Epidermal melanocyte (primary cell): Measurements from ENCODE around the gene ZNF646.

Source experiments
- DNase-seq: peaks from one replicate; pipeline ENCODE4 v3.0.0; 2011; ENCODE audit warnings: low spot score; ENCODE audit not compliant: insufficient read length

ZNF646 gene

DNA sequence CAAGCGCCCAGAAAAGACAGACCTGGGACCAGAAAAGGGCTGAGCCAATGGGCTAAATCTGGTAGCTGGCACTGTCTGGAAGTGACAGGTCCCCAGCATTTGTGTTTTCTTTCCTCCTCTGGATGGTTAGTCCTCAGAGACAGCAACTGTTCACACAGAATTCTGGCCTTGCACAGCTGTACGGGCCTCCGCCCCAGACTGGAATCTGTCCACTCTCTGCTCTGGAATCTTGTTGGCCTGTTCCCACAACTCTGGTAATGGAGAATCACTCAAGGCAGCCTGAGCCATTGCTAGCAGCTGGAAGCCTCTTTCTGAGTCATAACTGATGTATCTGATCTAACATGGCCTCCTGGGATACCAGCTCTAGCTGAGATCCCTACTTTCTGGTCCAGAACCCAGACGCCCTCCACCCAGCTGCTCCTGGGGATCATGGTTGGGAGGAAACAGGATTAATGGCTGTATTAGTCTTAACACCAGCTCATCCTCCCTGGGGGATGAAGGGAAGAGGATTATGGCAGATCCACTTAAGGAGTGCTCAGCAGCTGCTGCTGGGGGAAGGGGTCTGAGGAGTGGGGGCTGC lies 9.2 kb upstream of the ZNF646 start:
- peak; percentile 84 for DNase-seq

DNA sequence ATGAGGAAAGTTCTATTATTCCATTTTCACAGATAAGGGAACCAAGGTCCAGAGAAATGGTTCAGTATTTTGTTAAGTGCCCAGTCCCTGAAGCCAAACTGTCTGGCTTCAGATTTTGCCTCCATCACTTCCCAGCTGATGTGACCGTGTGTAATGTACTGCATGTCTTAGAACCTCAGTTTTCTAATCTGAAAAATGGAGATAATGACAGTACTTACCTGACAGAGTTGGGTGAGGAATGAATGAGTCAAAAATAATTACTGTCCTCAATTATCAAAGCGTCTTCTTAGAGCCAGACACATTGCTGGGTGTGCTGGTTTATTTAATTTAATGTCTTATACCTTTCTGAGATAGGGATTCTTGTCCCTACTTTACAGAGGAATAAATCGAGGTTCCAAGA lies 6.9 kb upstream of the ZNF646 start:
- no peak for DNase-seq

DNA sequence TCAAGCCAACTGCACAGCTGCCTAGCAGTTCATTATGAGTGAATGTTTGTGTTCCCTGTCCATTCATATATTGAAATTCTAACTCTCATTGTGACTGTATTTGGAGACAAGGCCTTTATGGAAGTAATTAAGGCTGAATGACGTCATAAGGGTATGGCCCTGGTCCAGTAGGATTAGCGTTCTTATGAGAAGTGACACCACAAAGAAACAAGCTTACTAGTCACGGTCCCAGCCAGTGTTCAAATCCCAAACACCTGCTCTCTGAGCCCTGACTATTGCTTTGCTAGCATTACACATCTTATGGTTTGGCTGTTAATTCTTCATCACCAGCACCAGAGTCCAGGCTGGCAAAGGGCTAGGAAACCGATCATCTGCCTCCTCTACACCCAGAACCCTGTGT lies 2.4 kb upstream of the ZNF646 start:
- DNase-seq, result no peak

DNA sequence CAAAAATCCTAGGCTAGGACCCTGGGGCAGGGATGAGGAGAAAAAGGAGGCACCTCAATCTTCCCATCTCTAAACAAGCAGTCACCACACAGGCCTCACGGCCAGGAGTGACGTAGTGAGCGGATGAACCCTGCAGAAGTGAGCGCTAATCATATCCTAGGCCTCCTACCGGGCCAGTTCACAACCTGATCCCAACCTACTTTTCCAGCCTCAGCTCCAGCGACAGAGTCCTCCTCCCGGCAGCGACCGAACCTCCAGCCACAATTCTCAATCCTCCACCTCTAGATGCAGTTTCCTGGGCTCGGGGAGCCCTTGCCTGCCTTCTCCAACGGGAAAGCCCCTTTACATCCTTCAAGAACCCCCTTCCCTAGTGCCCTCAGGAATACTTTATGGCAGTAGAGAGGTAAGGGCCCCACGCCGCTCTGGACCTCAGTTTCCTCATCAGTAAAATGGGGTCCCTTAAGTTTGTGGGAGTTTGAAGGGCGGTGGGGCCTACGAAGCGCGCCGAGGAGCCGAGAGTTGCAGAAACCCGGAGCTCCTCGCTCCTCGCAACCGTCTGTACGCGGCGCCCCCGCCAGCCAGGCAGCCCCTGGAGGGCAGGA lies 1.6 kb upstream of the ZNF646 start:
- no peak for DNase-seq

DNA sequence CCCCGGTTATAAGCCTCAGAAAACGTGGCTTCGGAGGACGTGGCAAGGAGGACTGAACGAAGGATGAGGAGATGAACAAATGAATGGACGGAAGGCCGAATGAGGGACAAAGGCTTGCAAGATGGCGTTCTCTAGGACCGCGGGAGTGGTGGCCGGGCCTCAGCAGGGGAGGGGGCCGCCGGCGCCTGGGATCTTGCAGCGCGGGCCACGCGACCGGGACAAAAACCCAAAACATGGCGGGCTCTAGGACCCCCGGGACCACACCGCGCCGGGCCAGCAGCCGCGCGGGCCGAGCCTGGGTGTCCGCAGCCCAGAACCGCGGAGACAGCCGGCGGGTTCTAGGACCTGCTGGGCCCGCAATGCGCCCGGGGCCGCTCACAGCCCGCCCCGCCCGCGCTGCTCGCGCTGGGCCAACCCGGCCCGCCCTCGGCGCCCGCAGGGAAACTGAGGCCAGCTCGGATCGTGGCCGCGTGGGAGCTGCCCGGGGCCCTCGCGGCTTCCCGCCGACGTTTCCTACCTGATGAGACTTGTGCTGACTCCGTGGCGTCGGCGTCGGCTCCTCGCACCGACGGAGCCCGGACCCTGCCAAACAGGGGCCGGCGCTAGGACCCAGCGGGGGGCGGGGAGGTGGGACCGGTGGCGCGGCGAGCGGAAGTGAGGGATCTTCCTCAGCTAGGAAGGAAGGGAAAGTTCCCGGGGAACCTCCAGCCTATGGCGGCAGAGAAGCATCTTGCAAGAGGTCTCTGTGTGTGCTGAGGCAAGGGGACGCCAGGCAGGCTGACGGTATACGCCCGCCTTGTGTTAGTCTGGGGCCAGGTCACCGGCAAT lies 866 bp upstream of the ZNF646 start:
- peak; percentile 97 for DNase-seq

DNA sequence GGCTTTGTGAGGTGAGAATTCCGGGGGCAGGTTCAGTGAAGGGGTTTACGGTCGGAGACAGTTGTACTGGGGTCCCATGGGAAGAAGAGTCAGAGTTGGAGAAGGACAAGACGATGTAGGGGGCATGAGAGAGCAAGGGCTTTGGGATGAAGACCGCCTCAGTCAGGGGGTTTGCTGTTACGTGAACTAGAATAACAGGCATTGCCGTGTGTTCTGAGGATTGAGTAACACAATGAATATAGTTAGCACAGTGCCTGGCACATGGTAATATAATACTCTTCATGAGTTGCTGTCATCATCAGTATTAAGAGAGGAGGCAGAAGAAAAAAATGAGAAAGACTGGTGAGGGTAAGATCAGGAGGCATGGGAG lies 577 bp downstream of the ZNF646 start:
- no peak for DNase-seq

DNA sequence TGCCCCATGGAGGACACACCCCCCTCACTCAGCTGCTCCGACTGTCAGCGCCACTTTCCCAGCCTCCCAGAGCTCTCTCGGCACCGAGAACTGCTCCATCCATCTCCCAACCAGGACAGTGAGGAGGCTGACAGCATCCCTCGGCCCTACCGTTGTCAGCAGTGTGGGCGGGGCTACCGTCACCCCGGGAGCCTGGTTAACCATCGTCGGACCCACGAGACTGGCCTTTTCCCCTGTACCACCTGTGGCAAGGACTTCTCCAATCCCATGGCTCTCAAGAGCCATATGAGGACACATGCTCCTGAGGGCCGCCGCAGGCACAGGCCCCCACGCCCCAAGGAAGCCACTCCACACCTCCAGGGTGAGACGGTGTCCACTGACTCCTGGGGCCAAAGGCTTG lies 2.1 kb downstream of the ZNF646 start:
- no peak for DNase-seq

DNA sequence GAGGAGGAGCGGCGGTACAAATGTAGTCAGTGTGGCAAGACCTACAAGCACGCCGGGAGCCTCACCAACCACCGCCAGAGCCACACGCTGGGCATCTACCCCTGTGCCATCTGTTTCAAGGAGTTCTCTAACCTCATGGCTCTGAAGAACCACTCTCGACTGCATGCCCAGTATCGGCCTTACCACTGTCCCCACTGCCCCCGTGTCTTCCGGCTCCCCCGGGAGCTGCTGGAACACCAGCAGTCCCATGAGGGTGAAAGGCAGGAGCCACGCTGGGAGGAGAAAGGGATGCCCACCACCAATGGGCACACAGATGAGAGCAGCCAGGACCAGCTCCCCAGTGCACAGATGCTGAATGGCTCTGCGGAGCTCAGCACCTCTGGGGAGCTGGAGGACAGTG lies 2.8 kb downstream of the ZNF646 start:
- no peak for DNase-seq

DNA sequence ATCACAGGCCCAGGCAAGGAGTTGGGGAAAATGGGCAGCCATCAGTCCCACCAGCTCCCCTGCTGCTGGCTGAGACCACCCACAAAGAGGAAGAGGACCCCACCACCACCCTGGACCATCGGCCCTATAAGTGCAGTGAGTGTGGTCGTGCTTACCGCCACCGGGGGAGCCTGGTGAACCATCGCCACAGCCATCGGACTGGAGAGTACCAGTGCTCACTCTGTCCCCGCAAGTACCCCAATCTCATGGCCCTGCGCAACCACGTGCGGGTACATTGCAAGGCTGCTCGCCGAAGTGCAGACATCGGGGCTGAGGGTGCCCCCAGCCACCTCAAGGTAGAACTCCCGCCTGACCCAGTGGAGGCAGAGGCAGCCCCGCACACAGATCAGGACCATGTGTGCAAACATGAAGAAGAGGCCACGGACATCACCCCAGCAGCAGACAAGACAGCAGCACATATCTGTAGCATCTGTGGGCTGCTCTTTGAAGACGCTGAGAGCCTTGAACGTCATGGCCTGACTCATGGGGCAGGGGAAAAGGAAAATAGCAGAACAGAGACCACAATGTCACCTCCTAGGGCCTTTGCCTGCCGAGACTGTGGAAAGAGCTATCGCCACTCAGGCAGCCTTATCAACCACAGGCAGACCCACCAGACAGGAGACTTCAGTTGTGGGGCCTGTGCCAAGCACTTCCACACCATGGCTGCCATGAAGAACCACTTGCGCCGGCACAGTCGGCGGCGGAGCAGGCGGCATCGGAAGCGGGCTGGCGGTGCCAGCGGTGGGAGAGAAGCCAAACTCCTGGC lies 3.6 kb downstream of the ZNF646 start:
- DNase-seq, result peak; percentile 6

DNA sequence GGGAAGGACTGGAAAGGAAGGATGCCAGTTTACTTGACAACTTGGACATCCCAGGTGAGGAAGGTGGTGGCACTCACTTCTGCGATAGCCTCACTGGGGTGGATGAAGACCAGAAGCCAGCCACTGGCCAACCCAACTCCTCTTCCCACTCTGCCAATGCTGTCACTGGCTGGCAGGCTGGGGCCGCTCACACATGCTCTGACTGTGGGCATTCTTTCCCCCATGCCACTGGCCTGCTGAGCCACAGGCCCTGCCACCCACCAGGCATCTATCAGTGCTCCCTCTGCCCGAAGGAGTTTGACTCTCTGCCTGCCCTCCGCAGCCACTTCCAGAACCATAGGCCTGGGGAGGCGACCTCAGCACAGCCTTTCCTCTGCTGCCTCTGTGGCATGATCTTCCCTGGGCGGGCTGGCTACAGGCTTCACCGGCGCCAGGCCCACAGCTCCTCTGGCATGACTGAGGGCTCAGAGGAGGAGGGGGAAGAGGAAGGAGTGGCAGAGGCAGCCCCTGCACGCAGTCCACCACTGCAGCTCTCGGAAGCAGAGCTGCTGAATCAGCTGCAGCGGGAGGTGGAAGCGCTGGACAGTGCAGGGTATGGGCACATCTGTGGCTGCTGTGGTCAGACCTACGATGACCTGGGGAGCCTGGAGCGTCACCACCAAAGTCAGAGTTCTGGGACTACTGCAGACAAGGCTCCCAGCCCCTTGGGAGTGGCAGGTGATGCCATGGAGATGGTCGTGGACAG lies 4.5 kb downstream of the ZNF646 start:
- DNase-seq, result peak; percentile 12

DNA sequence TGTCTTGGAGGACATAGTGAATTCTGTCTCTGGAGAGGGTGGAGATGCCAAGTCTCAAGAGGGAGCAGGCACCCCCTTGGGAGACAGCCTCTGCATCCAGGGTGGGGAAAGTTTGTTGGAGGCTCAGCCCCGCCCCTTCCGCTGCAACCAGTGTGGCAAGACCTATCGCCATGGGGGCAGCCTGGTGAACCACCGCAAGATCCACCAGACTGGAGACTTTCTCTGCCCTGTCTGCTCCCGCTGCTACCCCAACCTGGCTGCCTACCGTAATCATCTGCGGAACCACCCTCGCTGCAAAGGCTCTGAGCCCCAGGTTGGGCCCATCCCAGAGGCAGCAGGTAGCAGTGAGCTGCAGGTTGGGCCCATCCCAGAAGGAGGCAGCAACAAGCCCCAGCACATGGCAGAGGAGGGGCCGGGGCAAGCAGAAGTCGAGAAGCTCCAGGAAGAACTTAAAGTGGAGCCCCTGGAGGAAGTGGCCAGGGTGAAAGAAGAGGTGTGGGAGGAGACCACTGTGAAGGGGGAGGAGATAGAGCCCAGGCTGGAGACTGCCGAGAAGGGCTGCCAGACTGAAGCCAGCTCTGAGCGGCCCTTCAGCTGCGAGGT lies 5.2 kb downstream of the ZNF646 start:
- DNase-seq, result peak; percentile 11

DNA sequence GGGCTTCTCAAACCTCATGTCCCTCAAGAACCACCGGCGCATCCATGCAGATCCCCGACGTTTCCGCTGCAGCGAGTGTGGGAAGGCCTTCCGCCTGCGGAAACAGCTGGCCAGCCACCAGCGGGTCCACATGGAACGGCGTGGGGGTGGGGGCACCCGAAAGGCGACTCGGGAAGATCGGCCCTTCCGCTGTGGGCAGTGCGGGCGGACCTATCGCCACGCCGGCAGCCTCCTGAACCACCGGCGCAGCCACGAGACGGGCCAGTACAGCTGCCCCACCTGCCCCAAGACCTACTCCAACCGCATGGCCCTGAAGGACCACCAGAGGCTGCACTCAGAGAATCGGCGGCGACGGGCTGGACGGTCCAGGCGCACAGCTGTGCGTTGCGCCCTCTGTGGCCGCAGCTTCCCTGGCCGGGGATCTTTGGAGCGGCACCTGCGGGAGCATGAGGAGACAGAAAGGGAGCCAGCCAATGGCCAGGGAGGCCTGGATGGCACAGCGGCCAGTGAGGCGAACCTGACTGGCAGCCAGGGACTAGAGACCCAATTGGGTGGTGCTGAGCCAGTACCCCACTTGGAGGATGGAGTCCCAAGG lies 5.9 kb downstream of the ZNF646 start:
- no peak for DNase-seq

DNA sequence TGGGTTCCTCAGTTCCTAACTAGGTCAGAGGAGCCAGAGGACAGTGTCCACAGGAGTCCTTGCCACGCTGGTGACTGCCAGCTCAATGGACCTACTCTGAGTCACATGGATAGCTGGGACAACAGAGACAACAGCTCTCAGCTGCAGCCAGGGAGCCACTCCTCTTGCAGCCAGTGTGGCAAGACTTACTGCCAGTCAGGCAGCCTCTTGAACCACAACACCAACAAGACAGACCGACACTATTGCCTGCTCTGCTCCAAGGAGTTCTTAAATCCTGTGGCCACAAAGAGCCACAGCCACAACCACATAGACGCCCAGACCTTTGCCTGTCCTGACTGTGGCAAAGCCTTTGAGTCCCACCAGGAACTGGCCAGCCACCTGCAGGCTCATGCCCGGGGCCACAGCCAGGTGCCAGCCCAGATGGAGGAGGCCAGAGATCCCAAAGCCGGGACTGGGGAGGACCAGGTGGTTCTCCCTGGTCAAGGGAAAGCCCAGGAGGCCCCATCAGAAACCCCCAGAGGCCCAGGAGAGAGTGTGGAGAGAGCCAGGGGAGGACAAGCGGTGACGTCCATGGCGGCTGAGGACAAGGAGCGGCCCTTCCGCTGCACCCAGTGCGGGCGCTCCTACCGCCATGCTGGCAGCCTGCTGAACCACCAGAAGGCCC lies 6.7 kb downstream of the ZNF646 start:
- DNase-seq, result no peak

DNA sequence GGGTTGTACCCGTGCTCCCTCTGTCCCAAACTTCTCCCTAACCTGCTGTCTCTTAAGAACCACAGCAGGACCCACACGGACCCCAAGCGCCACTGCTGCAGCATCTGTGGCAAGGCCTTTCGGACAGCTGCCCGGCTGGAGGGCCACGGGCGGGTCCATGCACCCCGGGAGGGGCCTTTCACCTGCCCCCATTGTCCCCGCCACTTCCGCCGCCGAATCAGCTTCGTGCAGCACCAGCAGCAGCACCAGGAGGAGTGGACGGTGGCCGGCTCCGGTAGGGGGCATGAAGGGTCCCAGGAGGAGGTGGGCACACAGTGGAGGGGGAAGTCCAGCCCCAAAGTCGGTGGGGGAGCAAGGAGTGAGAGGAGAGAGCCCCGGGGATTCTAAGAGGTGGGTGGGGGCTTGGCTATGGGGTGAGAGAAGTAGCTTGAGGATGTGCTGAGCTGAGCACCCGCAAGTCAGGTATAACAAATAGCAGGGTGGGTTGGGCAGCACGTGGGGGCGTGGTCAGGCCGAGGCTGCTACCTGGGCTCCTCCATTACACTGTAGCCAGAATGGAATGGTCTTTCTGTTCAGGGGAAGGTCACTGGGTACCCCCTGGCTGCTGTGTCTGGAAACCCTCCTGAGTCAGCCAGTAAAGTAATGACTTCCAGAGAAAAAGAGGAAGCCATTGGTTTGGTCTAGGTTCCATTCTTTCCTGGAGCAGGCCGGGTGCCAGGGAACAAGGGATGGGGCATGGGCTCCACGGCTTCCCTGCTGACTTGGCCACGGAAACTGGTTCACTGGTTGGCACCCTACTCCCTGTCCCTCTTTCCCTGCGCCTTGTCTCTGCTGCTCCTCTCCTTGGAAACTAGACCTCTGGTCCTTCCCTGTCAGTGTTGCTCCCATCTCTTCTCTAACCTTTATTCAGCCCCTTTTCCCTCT lies 7.5 kb downstream of the ZNF646 start:
- peak; percentile 15 for DNase-seq

DNA sequence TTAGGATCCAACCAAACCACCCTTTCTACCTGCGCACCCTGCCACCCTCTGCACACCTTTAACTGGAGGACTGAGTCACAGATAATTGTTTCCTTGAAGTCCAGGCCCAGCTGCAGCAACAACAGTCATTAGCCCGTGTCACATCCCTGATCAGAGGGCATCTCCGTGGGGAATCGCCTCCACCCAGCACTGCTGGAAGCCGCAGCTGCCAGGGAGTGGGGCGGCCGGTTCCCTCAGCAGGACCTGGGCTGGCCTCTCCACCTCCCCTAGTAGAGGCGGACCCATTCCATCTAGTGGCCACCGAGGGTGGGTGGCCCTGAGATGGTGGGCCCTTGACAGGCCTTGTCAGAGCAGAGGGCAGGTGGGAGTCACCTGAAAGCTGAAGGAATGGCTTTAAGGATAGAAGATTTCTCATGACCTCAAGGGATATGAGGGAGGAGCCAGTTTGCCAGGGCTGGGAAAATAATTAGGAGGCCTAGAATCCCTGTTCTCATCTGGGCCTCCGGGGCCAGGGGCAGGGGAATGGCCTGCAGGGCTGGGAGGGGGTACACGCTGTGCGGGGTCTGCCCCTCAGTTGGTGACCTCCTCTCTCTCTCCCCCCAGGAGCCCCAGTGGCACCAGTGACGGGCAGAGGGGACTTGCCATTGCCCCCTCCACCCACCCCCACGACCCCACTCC lies 8.3 kb downstream of the ZNF646 start:
- DNase-seq, result peak; percentile 14

DNA sequence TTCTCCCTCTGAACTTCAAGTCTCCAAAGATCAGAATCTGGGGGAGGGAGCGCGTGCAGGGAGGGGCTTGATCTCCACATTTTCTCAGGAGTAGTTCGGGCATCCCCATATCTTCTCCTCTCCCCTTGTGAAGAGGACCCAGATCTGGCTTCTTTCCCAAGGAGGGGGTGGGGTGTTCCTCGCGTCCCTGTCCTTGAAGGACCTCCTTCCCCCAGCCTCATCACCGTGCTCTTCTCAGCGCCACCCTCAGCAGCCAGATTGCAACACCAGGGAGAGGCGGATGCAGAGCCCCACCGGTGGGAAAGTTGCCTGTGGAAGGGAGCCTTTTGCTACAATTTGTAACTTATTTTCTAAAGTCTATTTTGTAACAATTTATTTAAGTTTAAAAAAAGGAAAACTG lies 8.9 kb downstream of the ZNF646 start:
- peak; percentile 4 for DNase-seq

DNA sequence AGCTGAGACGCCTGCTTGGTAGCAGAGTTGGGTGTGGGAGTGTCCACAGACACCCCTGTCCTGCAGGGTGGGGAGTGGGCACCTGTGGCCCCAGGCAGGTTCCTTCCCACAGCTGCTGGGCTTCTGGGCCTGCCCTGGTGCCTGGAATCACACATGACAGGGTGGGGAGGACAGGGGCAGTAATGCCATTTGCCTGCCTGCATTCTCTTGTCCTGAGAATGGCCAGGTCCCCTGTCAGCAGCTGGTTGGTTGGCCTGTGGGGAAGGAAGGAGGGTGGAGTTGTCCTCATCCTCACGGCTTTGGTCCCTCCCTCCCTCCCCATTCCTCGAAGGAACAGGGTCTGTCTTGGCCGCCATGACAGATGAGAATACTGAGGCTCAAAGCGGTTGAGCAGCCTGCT lies 9.3 kb downstream of the ZNF646 start:
- DNase-seq, result peak; percentile 15

DNA sequence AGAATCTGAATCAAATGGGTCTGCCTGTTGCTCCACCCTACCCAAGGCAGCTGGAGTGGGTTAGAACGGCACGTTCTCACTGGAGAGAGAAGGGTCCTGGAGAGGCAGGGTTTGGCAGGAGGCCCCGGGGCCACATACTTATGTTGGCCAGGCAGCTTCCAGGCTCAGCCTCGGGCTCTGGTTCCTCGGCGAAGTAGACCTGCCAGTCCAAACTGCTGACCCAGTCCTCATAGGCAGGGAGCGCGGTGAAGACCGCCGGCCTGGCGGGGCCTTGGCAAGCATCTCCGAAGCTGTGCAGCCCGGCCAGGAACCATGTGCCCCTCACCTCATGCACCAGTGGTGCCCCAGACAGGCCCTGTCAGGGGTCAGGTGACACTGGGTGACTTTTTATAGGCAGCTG lies 9.8 kb downstream of the ZNF646 start:
- DNase-seq, result no peak
